Activated naive CD8-positive, alpha-beta T cell treated with anti-CD3 and anti-CD28 coated beads, Interleukin-2, amount 50 U/mL, for 24 hours (primary cell): ENCODE measurements around the gene CD52.
"Not testable (repeated sequence)": the region's sequence is repeated elsewhere in the genome, so short reads cannot be mapped to it uniquely, and the experiment has no call there.

Source experiments
- ATAC-seq: fragments of 150-1000 bp; cut with Tn5 transposase; one replicate; pipeline ENCODE4 v1.10.0; 2021
- DNase-seq: peaks from one replicate; pipeline ENCODE4 v3.0.0; 2021
- H3K27ac Mint-ChIP-seq: one replicate; pipeline ENCODE4 v1.8.0; 2021; ENCODE audit warnings: mild to moderate bottlenecking, mixed read lengths
- H3K27me3 Mint-ChIP-seq: one replicate; pipeline ENCODE4 v1.8.0; 2021; ENCODE audit warnings: mixed read lengths
- H3K36me3 Mint-ChIP-seq: one replicate; pipeline ENCODE4 v1.8.0; 2021; ENCODE audit warnings: low read depth, mixed read lengths
- H3K4me1 Mint-ChIP-seq: one replicate; pipeline ENCODE4 v1.8.0; 2021; ENCODE audit warnings: mixed read lengths
- H3K4me3 Mint-ChIP-seq: one replicate; pipeline ENCODE4 v1.8.0; 2021; ENCODE audit warnings: mild to moderate bottlenecking, moderate library complexity, mixed read lengths
- H3K9me3 Mint-ChIP-seq: one replicate; pipeline ENCODE4 v1.8.0; 2021; ENCODE audit warnings: mixed read lengths

Gene CD52

DNA sequence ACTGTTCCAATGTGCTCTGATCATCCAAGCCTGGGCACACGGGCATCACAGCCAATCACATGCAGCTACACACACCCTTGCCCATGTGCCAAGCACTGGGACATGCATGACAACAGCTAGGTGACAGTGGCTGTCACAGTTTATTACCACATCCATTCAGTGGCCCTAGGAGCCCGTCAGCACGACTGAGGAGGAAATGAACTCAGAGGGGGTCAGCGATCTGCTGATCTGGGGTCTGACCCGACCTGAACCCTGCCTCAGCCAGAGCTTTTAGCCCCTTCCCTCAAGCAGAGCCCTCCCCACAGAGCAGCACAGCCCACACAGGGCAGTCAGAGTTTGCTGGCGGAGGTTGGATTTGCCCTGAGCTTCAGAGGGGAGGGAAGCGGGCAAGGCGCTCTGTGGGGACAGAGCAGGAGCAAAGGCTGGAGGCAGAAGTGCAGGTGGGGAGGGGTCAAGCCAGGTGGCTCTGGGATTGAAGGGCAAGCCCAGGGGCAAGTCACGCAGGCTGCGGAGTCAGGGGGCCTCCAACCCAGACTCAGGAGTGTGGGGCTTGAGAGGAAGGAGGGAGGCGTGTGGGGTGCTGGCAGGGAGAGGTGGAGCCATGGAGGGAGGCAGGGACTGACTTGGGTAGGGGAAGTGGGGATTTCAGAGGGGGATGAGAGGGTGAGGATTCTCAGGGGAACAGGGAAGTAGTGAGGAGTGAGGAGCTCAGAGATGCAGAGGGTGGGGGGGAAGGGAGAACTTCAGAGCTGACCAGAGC is 27.5 kb upstream of the CD52 start:
- peak; percentile 4 for ATAC-seq
- no peaks in the 10 kb centered on the region for H3K27me3 Mint-ChIP-seq
- H3K9me3 Mint-ChIP-seq: no peaks in the 10 kb centered on the region
- peak overlapping the region; percentile 98 for H3K27ac Mint-ChIP-seq
- peaks cover 8% of the 10 kb centered on the region for H3K36me3 Mint-ChIP-seq
- H3K4me1 Mint-ChIP-seq: peaks cover 72% of the 10 kb centered on the region
- H3K4me3 Mint-ChIP-seq: peak overlapping the region; percentile 45
- peak; percentile 31 for DNase-seq

DNA sequence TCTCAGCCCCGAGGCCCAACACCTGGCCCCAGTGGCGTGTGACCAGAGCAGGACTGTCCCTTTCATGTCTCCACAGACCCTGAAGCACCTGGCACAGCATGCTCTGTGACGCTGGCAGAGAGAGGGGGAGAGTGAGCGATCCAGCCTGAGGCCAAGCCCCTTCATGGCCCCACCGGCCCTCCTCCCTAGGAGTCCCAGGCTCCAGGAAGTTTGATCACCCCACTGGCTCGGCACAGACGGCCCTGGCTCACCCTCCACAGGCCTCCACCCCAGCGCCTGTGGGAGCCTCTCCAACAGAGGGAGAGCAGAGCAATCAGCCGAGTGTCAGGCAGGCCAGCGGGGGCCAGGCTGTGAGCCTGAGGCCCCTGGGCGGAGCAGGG is 26.9 kb upstream of the CD52 start:
- H3K27me3 Mint-ChIP-seq: no peaks in the 10 kb centered on the region
- peak overlapping the region; percentile 98 for H3K27ac Mint-ChIP-seq
- peaks cover 7% of the 10 kb centered on the region for H3K36me3 Mint-ChIP-seq
- ATAC-seq (no peak), DNase-seq (no peak)
- H3K4me3 Mint-ChIP-seq: no peak overlapping the region
- no peaks in the 10 kb centered on the region for H3K9me3 Mint-ChIP-seq
- H3K4me1 Mint-ChIP-seq: peaks cover 66% of the 10 kb centered on the region

DNA sequence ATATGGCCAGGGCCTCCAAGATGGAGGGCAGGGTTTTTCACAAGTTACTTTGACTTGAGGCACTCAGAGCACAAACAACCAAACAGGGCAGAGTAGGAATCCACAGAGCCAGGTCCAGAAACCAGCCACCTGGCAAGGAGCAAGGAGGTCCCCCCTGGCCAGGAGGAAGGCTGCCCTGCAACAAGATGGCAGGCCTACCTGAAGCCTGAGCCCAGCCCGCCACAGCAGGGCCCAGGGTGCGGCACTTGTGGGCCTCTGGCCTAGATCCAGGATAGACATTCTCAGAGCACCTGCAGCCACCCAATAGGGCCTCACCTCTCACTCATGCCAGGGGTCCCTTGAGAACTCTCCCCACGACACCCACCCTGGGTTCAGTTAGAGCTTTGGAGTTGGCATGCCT is 26.3 kb upstream of the CD52 start:
- H3K9me3 Mint-ChIP-seq: no peaks in the 10 kb centered on the region
- peak overlapping the region; percentile 98 for H3K27ac Mint-ChIP-seq
- H3K36me3 Mint-ChIP-seq: peaks cover 12% of the 10 kb centered on the region
- H3K27me3 Mint-ChIP-seq: no peaks in the 10 kb centered on the region
- DNase-seq (no peak), ATAC-seq (no peak)
- no peak overlapping the region for H3K4me3 Mint-ChIP-seq
- peaks cover 61% of the 10 kb centered on the region for H3K4me1 Mint-ChIP-seq

DNA sequence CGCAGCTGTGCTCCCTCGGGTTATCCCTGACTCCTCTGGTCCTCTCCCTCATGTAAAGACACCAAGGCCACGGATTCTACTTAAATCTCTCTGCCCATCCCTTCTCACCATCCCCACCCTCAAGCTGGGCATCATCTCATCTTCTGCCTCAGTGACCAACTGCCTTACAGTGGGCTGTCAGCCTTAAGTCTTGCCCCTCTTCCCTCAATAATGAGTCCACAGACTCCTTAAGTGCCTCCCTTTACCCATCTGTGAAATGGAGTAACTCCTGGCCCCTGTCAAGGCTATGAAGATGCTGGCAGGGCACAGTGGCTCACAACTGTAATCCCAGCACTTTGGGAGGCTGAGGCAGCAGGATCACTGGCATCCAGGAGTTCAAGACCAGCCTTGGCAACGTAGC is 25.8 kb upstream of the CD52 start:
- Mint-ChIP-seq H3K4me1 (peaks cover 56% of the 10 kb centered on the region), H3K27me3 (no peaks in the 10 kb centered on the region), H3K27ac (peak overlapping the region; percentile 64), H3K4me3 (no peak overlapping the region), H3K9me3 (no peaks in the 10 kb centered on the region), H3K36me3 (peaks cover 11% of the 10 kb centered on the region)
- DNase-seq: no peak
- no peak for ATAC-seq

DNA sequence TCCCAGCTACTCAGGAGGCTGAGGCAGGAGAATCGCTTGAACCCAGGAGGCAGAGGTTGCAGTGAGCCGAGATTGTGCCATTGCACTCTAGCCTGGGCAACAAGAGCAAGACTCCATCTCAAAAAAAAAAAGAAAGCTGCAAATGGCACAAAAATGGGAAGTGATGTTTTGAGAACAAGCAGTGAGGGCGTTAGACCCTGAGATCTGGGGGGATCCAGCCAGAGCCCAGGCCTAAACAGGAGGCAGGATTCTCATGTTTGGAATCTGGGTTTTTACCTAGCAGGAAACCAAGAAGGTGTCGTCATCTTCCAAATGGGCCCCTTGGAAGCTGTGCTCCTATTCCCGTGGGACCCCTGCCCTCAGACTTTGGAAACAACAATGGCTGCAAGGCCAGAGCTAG is 25.0 kb upstream of the CD52 start:
- not testable (repeated sequence) for H3K9me3 Mint-ChIP-seq, DNase-seq, ATAC-seq, H3K4me3 Mint-ChIP-seq, H3K27ac Mint-ChIP-seq, H3K27me3 Mint-ChIP-seq, H3K36me3 Mint-ChIP-seq
- peaks cover 48% of the 10 kb centered on the region for H3K4me1 Mint-ChIP-seq

DNA sequence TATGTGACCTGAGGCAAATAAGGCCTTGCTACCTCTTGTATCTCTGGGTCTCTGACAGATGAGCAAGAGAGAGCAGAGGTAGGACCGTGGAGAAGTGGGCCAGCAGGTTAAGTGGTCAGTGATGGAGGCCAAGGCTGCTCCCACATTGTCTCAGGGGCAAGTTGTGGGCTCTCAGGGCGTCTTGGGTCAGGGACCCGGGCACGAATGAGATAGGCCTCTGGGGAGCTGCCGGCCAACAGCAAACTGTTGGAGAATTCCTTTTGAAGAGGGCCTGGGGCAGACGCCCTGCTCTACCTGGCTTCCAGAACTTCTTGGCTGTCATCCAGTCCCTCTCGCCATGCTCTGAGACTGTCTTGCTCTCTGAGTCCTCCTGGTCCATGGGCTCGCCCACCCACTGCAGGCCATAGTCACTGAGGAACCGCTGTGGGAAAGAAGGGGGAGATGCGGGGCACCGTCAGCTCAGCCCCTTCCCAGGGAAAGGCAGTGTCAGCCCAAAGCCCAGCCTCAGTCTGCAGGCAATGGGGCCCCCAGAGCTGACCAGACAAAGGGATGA is 23.8 kb upstream of the CD52 start:
- H3K9me3 Mint-ChIP-seq: no peaks in the 10 kb centered on the region
- DNase-seq: no peak
- ATAC-seq: no peak
- no peak overlapping the region for H3K27ac Mint-ChIP-seq
- no peaks in the 10 kb centered on the region for H3K27me3 Mint-ChIP-seq
- H3K4me1 Mint-ChIP-seq: peaks cover 35% of the 10 kb centered on the region
- H3K4me3 Mint-ChIP-seq: no peak overlapping the region
- H3K36me3 Mint-ChIP-seq: peaks cover 8% of the 10 kb centered on the region

DNA sequence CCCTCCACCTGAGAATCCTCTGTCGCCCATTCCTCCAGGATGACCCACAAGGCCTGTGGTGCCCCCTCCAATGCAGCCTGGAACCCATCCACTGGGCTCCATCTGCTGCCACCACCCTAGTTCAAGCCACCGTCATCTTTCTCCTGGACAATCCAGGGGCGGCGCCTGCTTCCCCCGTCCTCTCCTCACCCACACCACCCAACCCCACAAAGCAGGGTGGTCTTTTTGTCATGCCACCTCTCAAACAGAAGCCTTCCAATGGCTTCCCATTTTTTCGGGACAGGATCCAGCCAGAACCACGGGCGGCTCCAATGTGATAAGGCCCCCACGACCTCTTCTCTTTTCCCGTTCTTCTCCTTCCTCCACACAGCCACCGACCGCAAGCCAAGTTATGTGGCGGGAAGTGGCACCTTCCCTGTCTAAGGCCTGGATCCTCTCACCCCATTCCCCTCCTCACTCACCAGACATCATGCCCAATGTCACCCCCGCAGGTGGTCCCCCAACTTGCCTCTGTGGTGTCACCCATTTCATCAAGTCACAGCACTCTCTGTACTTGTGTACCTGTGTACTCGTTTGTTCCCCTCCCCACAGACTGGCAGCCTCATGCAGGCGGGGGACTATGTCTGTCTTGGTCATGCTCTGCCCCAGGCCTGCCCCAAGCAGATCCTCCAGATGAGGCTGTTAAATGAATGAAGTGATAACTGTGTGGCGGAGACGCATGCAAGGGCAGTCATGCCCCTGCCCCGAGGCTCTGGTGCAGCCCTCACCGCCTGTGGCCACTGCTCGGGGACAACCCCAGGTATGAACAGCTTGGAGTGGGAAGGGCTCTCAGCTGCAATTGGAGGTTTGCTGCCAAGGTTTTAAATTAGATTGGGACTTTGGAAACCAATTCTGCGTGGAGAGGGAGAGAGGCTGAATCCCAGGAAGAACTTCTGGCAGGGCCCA is 22.3 kb upstream of the CD52 start:
- DNase-seq (no peak), ATAC-seq (no peak)
- no peak overlapping the region for H3K4me3 Mint-ChIP-seq
- H3K9me3 Mint-ChIP-seq: no peaks in the 10 kb centered on the region
- H3K36me3 Mint-ChIP-seq: peaks cover 11% of the 10 kb centered on the region
- H3K27me3 Mint-ChIP-seq: no peaks in the 10 kb centered on the region
- H3K4me1 Mint-ChIP-seq: peaks cover 22% of the 10 kb centered on the region
- H3K27ac Mint-ChIP-seq: no peak overlapping the region

DNA sequence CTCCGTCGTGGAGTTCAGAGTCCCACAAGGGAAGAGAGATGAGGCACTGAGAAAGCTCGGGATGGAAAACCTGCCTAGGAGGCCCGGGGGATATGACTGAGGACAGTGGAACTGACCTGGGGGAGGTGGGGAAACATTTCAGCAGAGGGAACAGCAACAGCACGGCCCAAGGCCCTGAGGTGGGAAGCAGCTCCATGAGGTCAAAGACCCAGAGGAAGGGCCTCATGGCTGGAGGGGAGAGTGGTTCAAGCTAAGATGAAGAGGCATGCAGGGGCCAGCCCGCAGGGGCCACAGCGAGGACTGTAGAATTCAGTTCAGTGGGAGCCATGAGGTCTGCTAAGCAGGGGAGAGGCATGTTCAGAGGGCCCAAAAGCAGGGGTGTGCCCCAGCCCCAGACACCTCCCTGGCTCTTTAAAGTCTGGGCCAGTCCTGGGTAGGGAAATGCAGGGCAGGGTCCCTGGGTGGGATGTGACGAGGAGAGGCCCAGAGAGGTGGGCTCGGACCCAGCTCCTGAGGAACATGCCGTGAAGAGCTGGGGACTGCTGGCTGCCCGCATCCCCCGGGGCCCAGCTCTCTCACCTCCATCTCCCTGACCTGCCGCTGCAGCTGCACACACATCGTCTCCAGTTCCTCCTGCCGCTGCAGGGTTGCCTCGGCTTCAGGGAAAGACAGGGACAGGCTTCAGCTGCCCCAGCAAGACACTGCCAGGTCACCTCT is 21.3 kb upstream of the CD52 start:
- no peaks in the 10 kb centered on the region for H3K27me3 Mint-ChIP-seq
- H3K9me3 Mint-ChIP-seq: no peaks in the 10 kb centered on the region
- ATAC-seq (no peak), DNase-seq (no peak)
- peaks cover 11% of the 10 kb centered on the region for H3K36me3 Mint-ChIP-seq
- no peak overlapping the region for H3K4me3 Mint-ChIP-seq
- H3K27ac Mint-ChIP-seq: no peak overlapping the region
- peaks cover 12% of the 10 kb centered on the region for H3K4me1 Mint-ChIP-seq

DNA sequence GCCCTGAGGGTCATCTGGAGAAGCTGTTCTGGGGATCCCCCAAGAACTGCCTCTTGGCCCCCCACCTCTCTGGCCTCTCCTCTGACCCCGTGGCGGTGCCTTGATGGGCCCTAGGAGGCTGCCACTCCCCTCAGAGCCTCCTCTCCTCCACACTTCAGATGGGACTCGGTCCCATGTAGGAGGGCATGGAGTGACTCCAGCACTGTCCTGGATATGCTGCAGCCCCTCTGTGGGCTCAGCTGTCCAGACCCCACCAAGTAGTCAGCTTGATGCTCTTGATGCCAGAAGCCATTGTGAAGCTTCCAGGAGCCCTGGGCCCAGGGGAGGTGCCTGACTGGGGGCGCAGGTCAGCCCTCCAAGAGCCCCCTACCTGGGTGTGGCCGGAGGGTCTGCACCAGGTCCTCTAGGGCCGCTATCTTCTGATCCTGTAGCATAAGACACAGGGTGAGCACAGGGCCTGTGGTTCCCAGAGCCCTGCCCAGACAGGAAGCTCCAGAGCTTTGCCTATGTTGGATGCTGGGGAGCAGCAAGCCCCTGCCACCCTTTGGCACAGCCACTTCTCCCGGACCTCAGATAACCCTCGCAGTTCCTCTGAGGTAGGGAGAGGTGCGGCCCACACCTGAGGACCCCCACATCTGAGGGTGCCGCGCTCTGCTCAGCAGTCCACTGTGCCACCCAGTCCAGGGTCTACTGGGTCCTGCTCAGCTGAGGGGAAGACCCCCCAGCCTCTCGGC is 20.5 kb upstream of the CD52 start:
- Mint-ChIP-seq H3K4me1 (peaks cover 5% of the 10 kb centered on the region), H3K36me3 (peaks cover 11% of the 10 kb centered on the region), H3K27me3 (no peaks in the 10 kb centered on the region), H3K27ac (no peak overlapping the region), H3K9me3 (no peaks in the 10 kb centered on the region), H3K4me3 (no peak overlapping the region)
- ATAC-seq (no peak), DNase-seq (no peak)

DNA sequence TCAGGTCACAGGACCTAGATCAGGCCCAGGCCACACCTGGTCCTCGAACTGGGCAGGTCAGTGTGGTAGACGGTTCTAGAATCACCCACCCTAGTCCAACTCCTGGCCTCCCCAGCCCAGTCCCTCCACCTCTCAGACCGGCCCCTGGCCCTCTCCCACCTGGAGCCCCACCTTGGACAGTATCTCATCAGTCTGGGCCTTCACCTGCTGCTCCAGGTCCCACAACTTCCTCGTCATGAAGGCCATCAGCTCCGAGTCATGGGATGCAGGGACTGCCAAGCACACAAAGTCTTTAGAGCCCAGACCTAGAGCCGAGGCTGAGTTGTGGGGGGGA is 20.0 kb upstream of the CD52 start:
- Mint-ChIP-seq H3K36me3 (peaks cover 11% of the 10 kb centered on the region), H3K4me1 (peaks cover 2% of the 10 kb centered on the region), H3K9me3 (no peaks in the 10 kb centered on the region), H3K4me3 (no peak overlapping the region), H3K27ac (no peak overlapping the region), H3K27me3 (no peaks in the 10 kb centered on the region)
- DNase-seq (no peak), ATAC-seq (no peak)

DNA sequence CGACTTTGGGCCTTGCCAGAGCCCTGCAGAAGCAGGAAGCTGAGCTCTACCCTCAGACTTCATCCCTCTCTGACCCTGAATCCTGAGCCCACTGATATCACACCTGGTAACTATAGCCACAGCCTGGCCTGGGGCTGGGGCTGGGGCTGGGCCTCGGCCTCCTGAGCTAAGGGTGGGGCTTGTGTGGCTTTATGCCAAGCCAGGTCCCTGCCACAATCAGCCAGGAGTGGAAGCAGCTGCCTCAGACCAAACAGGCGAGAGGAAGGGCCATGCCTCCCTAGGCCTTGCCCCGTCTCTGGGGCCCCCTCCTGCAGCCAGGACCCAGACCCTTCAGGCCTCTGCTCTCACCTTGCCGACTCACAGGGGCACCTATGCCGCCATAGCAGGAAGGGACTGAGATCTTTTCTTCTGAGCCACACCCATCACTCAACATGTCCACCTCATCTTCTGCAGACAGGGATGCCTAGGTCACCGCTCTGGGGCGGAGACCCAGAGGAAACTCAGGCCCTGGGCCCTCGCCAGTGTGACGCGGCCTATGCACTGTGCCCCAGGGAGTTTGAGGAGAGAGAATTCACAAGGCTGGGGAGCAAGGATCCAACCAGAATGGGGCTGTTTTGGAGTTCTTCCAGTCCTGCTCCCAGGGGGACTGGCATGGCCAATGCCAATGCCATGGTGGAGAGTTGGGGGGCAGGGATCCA is 17.0 kb upstream of the CD52 start:
- Mint-ChIP-seq H3K27me3 (no peaks in the 10 kb centered on the region), H3K4me1 (peaks cover 8% of the 10 kb centered on the region), H3K9me3 (no peaks in the 10 kb centered on the region), H3K27ac (no peak overlapping the region), H3K4me3 (no peak overlapping the region), H3K36me3 (peaks cover 8% of the 10 kb centered on the region)
- ATAC-seq (no peak), DNase-seq (no peak)

DNA sequence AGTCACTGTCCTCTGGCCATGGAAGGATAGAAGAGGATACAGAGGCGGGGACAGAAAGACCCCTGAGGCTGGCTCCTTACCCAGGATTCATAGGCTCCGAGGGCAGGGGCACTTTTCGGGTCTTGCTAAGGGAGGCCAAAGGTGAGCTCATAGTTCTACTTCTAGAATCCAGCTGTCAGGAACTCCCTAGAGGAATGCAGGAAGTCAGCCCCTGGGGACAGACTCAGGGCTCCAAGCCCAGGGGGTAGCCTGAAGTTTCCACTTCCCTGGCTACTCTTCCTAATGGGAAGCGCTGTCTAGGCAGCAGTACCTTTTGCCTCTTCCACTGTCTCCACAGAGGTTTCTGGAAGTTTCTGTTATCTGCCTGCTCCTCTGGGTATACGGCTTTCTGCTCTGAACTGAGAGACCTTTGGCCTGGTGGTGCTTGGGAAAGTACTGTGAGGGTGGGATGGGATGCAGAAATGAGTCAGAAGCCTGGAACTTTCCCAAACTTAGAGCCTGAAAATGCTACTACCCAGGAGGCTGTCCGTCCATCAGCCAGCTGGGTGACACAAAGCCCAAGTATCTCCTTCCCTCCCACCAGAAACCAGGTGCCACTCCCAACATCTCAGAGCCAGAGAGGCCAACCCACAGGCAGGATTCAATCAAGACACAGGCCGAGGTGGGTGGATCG is 14.9 kb upstream of the CD52 start:
- H3K27ac Mint-ChIP-seq: no peak overlapping the region
- peaks cover 3% of the 10 kb centered on the region for H3K36me3 Mint-ChIP-seq
- peaks cover 28% of the 10 kb centered on the region for H3K4me1 Mint-ChIP-seq
- no peaks in the 10 kb centered on the region for H3K27me3 Mint-ChIP-seq
- no peak overlapping the region for H3K4me3 Mint-ChIP-seq
- ATAC-seq (no peak), DNase-seq (no peak)
- no peaks in the 10 kb centered on the region for H3K9me3 Mint-ChIP-seq

DNA sequence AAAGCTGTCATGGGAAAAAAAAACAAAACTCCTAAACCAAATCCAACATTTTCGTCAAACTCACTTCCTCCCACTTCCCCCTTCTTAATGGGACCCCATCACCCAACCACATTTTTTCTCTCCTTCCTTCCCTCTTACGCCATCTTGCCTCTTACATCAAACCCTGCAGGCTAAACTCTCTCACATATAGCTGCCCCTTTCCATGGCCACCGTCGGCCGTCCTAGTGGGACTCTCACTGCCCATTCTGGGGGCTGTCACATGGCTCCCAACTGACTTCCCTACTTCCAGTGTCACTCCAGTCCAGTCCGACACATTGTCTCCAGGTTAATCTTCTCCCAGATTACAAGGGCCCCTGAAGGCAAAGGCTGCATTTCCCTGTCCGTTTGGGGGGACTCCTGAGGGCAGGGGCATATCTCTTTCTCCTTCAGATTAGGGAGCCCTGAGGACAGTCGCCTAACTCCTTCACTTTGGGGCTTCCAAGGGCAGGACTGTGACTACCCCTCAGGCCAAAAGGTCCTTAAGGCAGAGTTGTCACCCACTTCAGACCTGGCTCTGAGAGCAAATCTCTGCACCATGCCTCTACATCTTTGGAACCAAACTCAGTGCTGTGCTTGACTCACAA is 12.0 kb upstream of the CD52 start:
- DNase-seq (no peak), ATAC-seq (no peak)
- Mint-ChIP-seq H3K4me1 (peaks cover 38% of the 10 kb centered on the region), H3K4me3 (peak overlapping the region; percentile 98), H3K36me3 (no peaks in the 10 kb centered on the region), H3K9me3 (no peaks in the 10 kb centered on the region), H3K27ac (peak overlapping the region; percentile 97), H3K27me3 (no peaks in the 10 kb centered on the region)
